Fibroblast of villous mesenchyme (primary cell): ENCODE measurements around the gene TLL2. TPM values are rescaled to one million over a fixed set of nuclear protein-coding genes. Genes with fewer than 3 reads are reported as not detected.

Source experiments
- DNase-seq: peaks from one replicate; pipeline ENCODE4 v3.0.0-alpha.2; 2010; ENCODE audit warnings: low read depth
- H3K4me3 ChIP-seq: 2 replicates; pipeline ENCODE4 v1.5.1; 2011; ENCODE audit warnings: low read depth, mild to moderate bottlenecking, low read length
- CTCF ChIP-seq: IDR thresholded peaks from 2 replicates; pipeline ENCODE4 v1.5.1; 2012; ENCODE audit warnings: low read depth, mild to moderate bottlenecking, low read length; ENCODE audit not compliant: insufficient read depth
- total RNA-seq: library from RNA; depleted of rRNA; stranded (reverse); fragments of >200 nt; gene quantifications from 2 replicates; pipeline ENCODE4 v1.2.3, GENCODE V29; 2012

The TLL2 gene
- total RNA-seq, 1 donor, result under 0.01 TPM

- no peak for DNase-seq
- H3K4me3 ChIP-seq, result no peak overlapping the region
- TF ChIP-seq CTCF, result no peak
Measured at GRCh38 chr10:96517284-96517683, 3.6 kb upstream of the TLL2 start.

DNA sequence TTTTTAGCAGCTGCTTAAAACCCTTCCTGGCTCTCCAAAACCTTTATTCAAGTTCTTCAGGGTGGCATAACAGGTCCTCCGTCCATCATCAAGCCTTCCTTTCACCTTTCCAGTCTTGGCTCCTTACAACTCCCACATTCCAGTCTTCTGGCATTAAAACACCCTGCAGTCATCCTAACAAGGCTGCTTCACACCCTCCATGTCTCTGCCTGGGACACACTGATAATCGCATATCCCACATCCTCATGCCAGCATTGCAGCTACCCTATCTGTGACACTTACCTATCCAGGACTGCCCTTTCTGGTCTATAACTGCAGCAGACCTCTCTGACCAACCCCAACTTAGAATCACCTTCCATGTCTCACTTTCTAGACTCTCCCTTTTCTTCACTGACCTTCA, 2.6 kb upstream of the TLL2 start:
- DNase-seq, result no peak
- no peak overlapping the region for H3K4me3 ChIP-seq
- no peak for TF ChIP-seq CTCF

DNA sequence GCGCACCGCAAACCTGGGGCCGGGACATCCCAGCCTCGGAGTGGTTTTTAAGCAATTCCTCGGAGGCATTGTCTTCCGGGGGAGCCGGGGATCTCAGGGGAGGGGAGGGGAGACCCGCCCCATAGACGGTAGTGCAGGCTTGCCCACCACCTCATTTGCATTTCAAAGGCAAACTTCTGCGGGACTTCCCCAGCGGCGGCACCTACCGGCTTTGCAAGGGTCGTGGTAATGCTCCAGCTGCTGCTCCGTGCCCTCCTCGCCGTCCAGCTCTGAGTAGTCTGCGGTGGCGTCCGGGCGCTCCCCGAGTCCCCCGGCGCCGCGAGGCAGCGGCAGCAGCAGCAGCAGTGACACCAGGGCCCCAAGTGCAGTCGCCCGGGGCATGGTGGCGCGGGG, 425 bp downstream of the TLL2 start:
- H3K4me3 ChIP-seq, result peak overlapping the region; percentile 51
- no peak for TF ChIP-seq CTCF
- no peak for DNase-seq

DNA sequence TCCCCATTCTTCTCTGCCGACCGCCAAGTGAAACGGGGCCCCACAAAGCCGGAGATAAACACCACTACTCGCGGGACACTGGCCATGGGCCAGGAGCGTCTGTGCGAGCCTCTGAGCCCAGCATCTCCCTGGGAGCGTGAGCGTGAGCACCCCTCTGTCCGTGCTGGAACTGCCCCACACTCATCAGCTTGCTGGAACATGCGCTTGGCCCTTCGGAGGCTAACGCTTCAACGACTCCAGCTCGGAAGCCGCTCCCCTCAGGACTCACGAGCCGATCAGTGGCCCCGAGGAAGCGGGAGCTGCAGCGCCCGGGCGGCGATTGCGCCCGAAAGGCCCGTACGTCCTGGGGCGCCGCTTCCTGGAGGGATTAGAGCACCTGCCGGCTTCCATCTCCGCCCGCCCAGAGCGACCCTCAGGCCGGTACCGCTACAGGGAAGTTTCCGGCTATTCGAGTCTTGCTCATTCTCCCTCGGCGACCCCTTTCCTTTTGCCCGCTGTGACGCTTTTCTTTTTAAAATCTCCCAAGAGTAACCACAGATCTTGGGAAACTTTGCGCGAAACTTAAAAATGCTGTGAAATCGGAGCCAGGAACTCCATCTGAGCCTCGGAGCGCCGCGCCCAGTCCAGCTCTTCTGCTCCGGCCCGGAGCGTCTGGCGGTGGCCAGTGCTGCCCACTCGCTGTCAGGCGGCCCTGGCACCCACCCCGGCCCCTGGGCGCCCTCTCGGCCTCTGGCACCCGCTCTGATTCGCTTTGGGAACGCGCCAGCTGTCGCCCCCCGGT, 1.0 kb downstream of the TLL2 start:
- no peak for TF ChIP-seq CTCF
- peak overlapping the region; percentile 51 for H3K4me3 ChIP-seq
- DNase-seq, result peak; percentile 33

- DNase-seq, result peak; percentile 24
- no peak overlapping the region for H3K4me3 ChIP-seq
- peak; percentile 59 for TF ChIP-seq CTCF
Measured at GRCh38 chr10:96511044-96511945, 2.4 kb downstream of the TLL2 start.

DNA sequence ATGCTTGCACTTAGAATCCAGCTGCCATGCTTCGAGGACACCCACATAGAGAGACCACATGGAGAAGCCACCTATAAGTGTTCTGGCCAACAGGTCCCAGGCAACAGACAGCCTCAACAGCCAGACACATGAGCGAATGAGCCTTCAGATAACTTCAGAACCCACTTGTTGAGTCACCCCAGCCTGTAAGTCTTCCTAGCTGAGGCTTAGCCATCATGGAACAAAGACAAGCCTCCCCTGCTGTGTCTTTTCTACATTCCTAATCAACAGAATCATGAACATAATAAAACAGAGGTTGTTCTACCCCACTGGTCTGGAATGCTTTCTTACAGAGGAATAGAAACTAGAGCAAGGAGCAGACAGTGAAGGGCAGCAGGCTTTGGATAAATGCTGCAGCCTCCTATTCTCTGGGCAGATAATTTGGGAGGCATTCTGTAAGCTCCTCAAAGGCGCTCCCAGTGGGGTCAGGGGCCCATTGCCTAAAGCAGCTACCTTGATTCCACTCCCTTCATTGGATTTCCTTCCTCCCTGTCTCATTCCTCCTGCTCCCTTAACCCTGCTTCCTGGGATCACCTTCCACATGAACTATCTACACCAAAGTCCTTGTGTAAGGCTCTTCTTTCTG, 4.6 kb downstream of the TLL2 start:
- DNase-seq, result peak; percentile 4
- no peak overlapping the region for H3K4me3 ChIP-seq
- no peak for TF ChIP-seq CTCF
